Parathyroid adenoma (tissue), 2 donors: Measurements from ENCODE around the gene HTR7.

Experiments
- H2AFZ ChIP-seq: fragments of 300-600 bp; sonication (generic); one replicate; pipeline ENCODE4 v1.7.0; 2017; ENCODE audit warnings: antibody characterized with exemption, mild to moderate bottlenecking
- H3K27ac ChIP-seq: fragments of 300-600 bp; sonication (generic); one replicate; pipeline ENCODE4 v1.7.0; 2017
- H3K27me3 ChIP-seq: fragments of 300-600 bp; sonication (generic); one replicate; pipeline ENCODE4 v1.7.0; 2017; ENCODE audit warnings: low read length; ENCODE audit not compliant: control insufficient read depth, insufficient read depth
- H3K36me3 ChIP-seq: fragments of 300-600 bp; sonication (generic); one replicate; pipeline ENCODE4 v1.7.0; 2017; ENCODE audit warnings: low read length; ENCODE audit not compliant: control insufficient read depth, insufficient read depth
- H3K4me1 ChIP-seq: fragments of 300-600 bp; sonication (generic); one replicate; pipeline ENCODE4 v1.7.0; 2017; ENCODE audit warnings: control low read depth
- H3K4me2 ChIP-seq: fragments of 300-600 bp; sonication (generic); one replicate; pipeline ENCODE4 v1.7.0; 2017; ENCODE audit warnings: low read length
- H3K4me3 ChIP-seq: fragments of 300-600 bp; sonication (generic); one replicate; pipeline ENCODE4 v1.7.0; 2017; ENCODE audit warnings: low read depth, low read length
- H3K79me2 ChIP-seq: fragments of 300-600 bp; sonication (generic); one replicate; pipeline ENCODE4 v1.7.0; 2017; ENCODE audit warnings: control low read depth
- H3K9ac ChIP-seq: fragments of 300-600 bp; sonication (generic); one replicate; pipeline ENCODE4 v1.7.0; 2017; ENCODE audit warnings: mild to moderate bottlenecking
- H3K9me3 ChIP-seq: fragments of 300-600 bp; sonication (generic); one replicate; pipeline ENCODE4 v1.7.0; 2017; ENCODE audit warnings: low read length; ENCODE audit not compliant: control insufficient read depth
- CTCF ChIP-seq: fragments of 300-600 bp; sonication (generic); IDR thresholded peaks from one replicate; pipeline ENCODE4 v1.7.0; 2017; ENCODE audit warnings: antibody characterized with exemption, mild to moderate bottlenecking
- donor health status: primary hyperparathyroidism.

Gene HTR7

DNA sequence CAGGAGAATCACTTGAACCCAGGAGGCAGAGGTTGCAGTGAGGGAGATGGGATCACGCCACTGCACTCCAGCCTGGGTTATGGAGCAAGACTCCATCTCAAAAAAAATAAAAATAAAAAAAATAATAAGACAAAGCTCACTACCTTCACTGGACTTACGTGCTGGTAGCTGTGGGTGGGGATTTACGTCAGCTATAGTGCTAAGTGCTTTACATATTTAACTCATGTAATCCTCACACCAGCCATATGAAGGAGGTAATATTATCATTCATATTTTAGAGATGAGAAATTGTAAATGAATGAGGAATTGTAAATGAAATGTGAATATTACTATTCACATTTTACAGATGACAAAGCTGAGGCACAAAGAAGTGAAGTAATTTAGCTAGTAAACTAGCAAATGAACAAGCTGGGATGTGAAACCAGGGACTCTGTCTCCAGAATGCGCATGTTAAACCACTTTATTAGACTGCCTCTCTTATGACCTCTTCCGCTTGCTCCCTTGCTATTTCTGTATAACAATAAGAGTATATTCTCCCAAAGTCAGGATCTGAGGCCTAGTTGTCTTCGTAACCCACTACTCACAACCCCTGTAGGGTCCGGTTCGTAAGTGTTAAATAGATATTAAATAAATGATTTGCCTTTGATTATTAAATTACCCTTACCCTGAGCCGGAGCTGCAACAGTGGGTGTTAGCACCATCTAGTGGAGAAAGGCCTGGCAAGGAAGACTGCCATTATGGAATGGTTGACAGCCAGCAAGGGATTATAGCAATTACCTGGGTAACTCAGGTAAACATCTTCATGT lies 70.2 kb downstream of the HTR7 start:
- Histone ChIP-seq H3K4me2 (no peak overlapping the region), H3K4me1 (peaks cover 4% of the 10 kb centered on the region)
- TF ChIP-seq CTCF, result peak; percentile 86

DNA sequence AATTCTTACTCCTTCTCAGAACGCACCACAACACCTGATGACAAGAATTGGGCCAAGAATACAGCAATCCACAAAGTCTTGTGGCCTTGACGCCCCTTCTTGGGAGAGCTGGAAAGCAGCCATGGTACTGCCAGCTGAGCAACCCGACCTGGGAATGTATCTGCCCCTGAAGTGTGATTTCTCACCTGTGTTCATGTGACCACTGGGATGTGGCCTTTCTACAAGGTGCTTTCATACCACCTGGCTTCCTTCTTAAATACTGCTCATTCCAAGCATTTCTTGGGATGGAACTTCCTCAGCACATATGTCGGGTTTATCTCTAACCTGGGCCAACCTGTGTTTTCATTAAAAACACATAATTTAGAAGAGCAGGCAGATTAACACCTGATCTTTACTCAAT lies 72.1 kb downstream of the HTR7 start:
- Histone ChIP-seq H3K4me1 (peaks cover 4% of the 10 kb centered on the region), H3K4me3 (no peak overlapping the region), H3K27ac (no peak overlapping the region), H3K36me3 (no peaks in the 10 kb centered on the region), H3K79me2 (peaks cover 6% of the 10 kb centered on the region), H2AFZ (no peak overlapping the region), H3K27me3 (no peaks in the 10 kb centered on the region), H3K4me2 (no peak overlapping the region), H3K9ac (no peak overlapping the region), H3K9me3 (no peaks in the 10 kb centered on the region)
- TF ChIP-seq CTCF, result no peak

More for the DNA sequence above, 70.2 kb downstream of the HTR7 start:
- Histone ChIP-seq H3K4me3 (no peak overlapping the region), H3K36me3 (no peaks in the 10 kb centered on the region), H3K9ac (no peak overlapping the region), H3K9me3 (no peaks in the 10 kb centered on the region), H3K27ac (no peak overlapping the region), H3K27me3 (no peaks in the 10 kb centered on the region), H3K79me2 (peaks cover 3% of the 10 kb centered on the region), H2AFZ (peak overlapping the region; percentile 23)

DNA sequence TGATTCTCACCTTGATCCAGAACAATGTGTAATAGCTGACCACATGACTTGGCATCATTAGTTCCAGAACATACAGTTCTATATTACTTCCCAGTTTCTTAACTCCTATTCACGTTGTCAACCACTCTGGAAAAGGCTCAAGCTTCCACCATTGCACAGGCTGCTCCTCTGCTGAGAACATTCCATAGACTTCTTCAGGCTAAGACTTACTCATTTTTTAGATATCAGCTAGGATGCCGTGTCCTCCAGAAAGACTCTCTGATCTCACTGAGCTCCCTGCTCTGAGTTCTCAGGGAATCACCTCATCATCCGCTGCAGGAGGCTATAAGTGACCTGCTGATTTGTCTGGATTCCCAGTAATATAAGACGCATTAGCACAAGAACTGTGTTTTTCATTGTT lies 73.1 kb downstream of the HTR7 start:
- no peak overlapping the region for H2AFZ ChIP-seq
- H3K9ac ChIP-seq, result no peak overlapping the region
- H3K79me2 ChIP-seq, result peaks cover 10% of the 10 kb centered on the region
- no peak for TF ChIP-seq CTCF
- no peak overlapping the region for H3K4me2 ChIP-seq
- no peaks in the 10 kb centered on the region for H3K27me3 ChIP-seq
- H3K27ac ChIP-seq, result no peak overlapping the region
- H3K36me3 ChIP-seq, result no peaks in the 10 kb centered on the region
- H3K9me3 ChIP-seq, result no peaks in the 10 kb centered on the region
- H3K4me3 ChIP-seq, result no peak overlapping the region
- H3K4me1 ChIP-seq, result peaks cover 4% of the 10 kb centered on the region

DNA sequence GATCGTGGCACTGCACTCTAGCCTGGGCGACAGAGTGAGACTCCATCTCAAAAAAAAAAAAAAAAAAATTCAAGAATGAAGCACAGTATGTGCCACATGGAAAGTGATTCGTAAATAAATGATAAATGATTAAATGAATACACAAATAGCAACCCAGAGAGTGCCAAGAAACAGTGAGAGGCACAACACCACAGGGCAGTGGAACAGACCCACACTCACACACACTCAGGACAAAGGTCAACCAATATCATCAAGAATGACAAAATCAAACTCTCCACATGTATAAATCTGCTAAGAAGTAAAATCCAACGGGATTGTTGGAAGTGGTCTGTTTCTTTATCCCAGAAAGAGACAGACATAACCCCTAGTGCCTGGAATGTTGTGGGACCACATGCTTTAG lies 77.4 kb downstream of the HTR7 start:
- no peak overlapping the region for H3K27ac ChIP-seq
- no peak overlapping the region for H3K9ac ChIP-seq
- H3K4me1 ChIP-seq, result no peaks in the 10 kb centered on the region
- H3K4me3 ChIP-seq, result no peak overlapping the region
- TF ChIP-seq CTCF, result no peak
- no peaks in the 10 kb centered on the region for H3K9me3 ChIP-seq
- peaks cover 9% of the 10 kb centered on the region for H3K79me2 ChIP-seq
- H2AFZ ChIP-seq, result no peak overlapping the region
- no peaks in the 10 kb centered on the region for H3K36me3 ChIP-seq
- H3K4me2 ChIP-seq, result no peak overlapping the region
- no peaks in the 10 kb centered on the region for H3K27me3 ChIP-seq

- Histone ChIP-seq H3K9me3 (no peaks in the 10 kb centered on the region), H3K4me3 (no peak overlapping the region), H3K4me2 (no peak overlapping the region), H3K27me3 (no peaks in the 10 kb centered on the region), H3K79me2 (peaks cover 9% of the 10 kb centered on the region), H3K36me3 (no peaks in the 10 kb centered on the region), H3K4me1 (no peaks in the 10 kb centered on the region), H3K27ac (no peak overlapping the region), H2AFZ (no peak overlapping the region), H3K9ac (no peak overlapping the region)
- TF ChIP-seq CTCF, result no peak
Measured at GRCh38 chr10:90779548-90779947, 78.3 kb downstream of the HTR7 start.
